ENCODE data around the gene PLEKHM3. TPM values are rescaled to one million over a fixed set of nuclear protein-coding genes. Genes with fewer than 3 reads are reported as not detected.

The PLEKHM3 gene
- total RNA-seq, 1 donor from 2014 or later: 6.8 TPM

DNA sequence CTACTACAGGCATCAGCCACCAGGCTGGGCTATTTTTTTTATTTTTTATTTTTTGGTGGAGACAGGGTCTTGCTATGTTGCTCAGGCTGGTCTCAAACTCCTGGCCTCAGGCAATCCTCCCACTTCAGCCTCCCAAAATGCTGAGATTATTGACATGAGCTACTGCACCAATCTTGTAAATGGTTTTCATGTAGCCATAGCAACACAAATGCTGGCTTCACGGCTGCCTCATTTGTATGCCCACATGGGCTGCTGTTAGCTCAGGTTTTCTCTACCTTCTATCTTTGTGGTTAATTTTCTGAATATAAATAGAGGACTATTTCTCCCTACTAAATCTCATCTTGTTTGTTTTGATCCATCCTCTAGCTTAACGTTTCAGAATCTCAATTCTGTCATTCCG is 58.2 kb downstream of the PLEKHM3 start:
- Mint-ChIP-seq H3K36me3 (ENCODE audit: low read depth) (peaks cover 6% of the 10 kb centered on the region), H3K27ac (ENCODE audit: unreplicated experiment) (no peak overlapping the region), H3K4me1 (peaks cover 32% of the 10 kb centered on the region), H3K9me3 (peaks cover 9% of the 10 kb centered on the region), H3K4me3 (no peak overlapping the region), H3K27me3 (ENCODE audit: low read depth) (peaks cover 50% of the 10 kb centered on the region)
- no peak for DNase-seq (ENCODE audit: low read depth, low spot score)
- TF ChIP-seq CTCF (conservative IDR thresholded peaks at IDR 0.05): no peak

- Mint-ChIP-seq H3K9me3 (peaks cover 9% of the 10 kb centered on the region), H3K36me3 (ENCODE audit: low read depth) (peaks cover 6% of the 10 kb centered on the region), H3K4me1 (no peaks in the 10 kb centered on the region), H3K27me3 (ENCODE audit: low read depth) (peaks cover 12% of the 10 kb centered on the region), H3K4me3 (no peak overlapping the region), H3K27ac (ENCODE audit: unreplicated experiment) (no peak overlapping the region)
- no peak for DNase-seq (ENCODE audit: low read depth, low spot score)
- no peak for TF ChIP-seq CTCF (conservative IDR thresholded peaks at IDR 0.05)
Measured at GRCh38 chr2:207960911-207961310, 64.4 kb downstream of the PLEKHM3 start.

DNA sequence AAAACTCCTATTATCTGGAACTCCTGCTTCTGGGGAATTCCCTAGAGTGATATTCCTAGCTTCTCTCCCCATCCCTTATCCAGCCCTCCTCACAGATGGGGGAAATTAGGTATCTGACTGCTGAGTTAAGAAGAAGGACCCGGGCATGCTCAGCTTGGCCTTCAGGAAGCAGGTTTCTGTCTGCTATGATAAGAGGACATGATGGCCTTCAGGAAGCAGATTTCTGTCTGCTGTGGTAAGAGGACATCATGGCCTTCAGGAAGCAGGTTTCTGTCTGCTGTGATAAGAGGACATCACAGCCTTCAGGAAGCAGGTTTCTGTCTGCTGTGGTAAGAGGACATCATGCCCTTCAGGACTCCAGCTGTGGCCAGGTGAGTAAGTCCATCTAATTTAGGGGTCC is 65.2 kb downstream of the PLEKHM3 start:
- no peak overlapping the region for H3K27ac Mint-ChIP-seq (ENCODE audit: unreplicated experiment)
- no peak for DNase-seq (ENCODE audit: low read depth, low spot score)

GRCh38 chr2:207956771-207957170 is 68.6 kb downstream of the PLEKHM3 start:
- Mint-ChIP-seq H3K4me3 (no peak overlapping the region), H3K4me1 (no peaks in the 10 kb centered on the region), H3K36me3 (ENCODE audit: low read depth) (no peaks in the 10 kb centered on the region), H3K27ac (ENCODE audit: unreplicated experiment) (no peak overlapping the region), H3K9me3 (no peaks in the 10 kb centered on the region), H3K27me3 (ENCODE audit: low read depth) (peaks cover 5% of the 10 kb centered on the region)
- no peak for DNase-seq (ENCODE audit: low read depth, low spot score)
- TF ChIP-seq CTCF (conservative IDR thresholded peaks at IDR 0.05): no peak

More for the DNA sequence above, 65.2 kb downstream of the PLEKHM3 start:
- H3K9me3 Mint-ChIP-seq: peaks cover 9% of the 10 kb centered on the region
- peaks cover 6% of the 10 kb centered on the region for H3K36me3 Mint-ChIP-seq (ENCODE audit: low read depth)
- H3K27me3 Mint-ChIP-seq (ENCODE audit: low read depth): peaks cover 10% of the 10 kb centered on the region
- TF ChIP-seq CTCF (conservative IDR thresholded peaks at IDR 0.05): no peak
- H3K4me1 Mint-ChIP-seq: no peaks in the 10 kb centered on the region
- H3K4me3 Mint-ChIP-seq: no peak overlapping the region

DNA sequence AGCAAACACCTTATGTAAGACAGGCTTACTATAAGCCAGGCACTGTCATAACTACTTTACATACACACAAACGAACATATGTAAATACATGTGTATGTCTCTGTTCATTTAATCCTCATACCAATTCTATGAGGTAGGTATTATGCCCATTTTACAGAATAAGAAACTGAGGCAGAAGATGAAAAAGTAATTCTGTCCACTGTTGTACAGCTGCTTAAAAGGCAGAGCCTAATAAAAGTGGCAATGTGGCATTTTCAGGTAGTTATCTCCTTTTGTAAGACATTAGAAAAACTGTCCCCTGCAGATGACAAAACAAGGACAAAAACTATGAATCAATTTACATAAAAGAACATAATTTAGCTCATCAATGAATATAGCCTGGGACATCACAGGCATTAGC is 69.9 kb downstream of the PLEKHM3 start:
- Mint-ChIP-seq H3K4me3 (no peak overlapping the region), H3K27me3 (ENCODE audit: low read depth) (peaks cover 5% of the 10 kb centered on the region), H3K9me3 (no peaks in the 10 kb centered on the region), H3K4me1 (peaks cover 4% of the 10 kb centered on the region), H3K27ac (ENCODE audit: unreplicated experiment) (no peak overlapping the region), H3K36me3 (ENCODE audit: low read depth) (no peaks in the 10 kb centered on the region)
- TF ChIP-seq CTCF (conservative IDR thresholded peaks at IDR 0.05): no peak
- DNase-seq (ENCODE audit: low read depth, low spot score): no peak

GRCh38 chr2:207953354-207953753 is 72.0 kb downstream of the PLEKHM3 start:
- TF ChIP-seq CTCF (conservative IDR thresholded peaks at IDR 0.05): no peak
- Mint-ChIP-seq H3K36me3 (ENCODE audit: low read depth) (no peaks in the 10 kb centered on the region), H3K27ac (ENCODE audit: unreplicated experiment) (no peak overlapping the region), H3K27me3 (ENCODE audit: low read depth) (no peaks in the 10 kb centered on the region), H3K9me3 (no peaks in the 10 kb centered on the region), H3K4me1 (peaks cover 4% of the 10 kb centered on the region), H3K4me3 (no peak overlapping the region)
- DNase-seq (ENCODE audit: low read depth, low spot score): no peak

Measured in neural crest cell (in vitro differentiated cells).